SHP77 treated with DMSO at 0.1 percent for 48 hours (cell line): Measurements from ENCODE around the gene HIP1.
"Not testable (repeated sequence)": the region's sequence is repeated elsewhere in the genome, so short reads cannot be mapped to it uniquely, and the experiment has no call there.

Experiments
- DNase-seq: peaks from one replicate; lab custom pipeline; 2025; lab: John Stamatoyannopoulos, UW

HIP1 gene

GRCh38 chr7:75518842-75519241 lies 219.9 kb downstream of the HIP1 start:
- DNase-seq, result not testable (repeated sequence)

GRCh38 chr7:75509033-75509432 lies 229.7 kb downstream of the HIP1 start:
- DNase-seq, result not testable (repeated sequence)

GRCh38 chr7:75492020-75492419 lies 246.7 kb downstream of the HIP1 start, which contains the start of gene SPDYE5:
SPDYE5 (plus strand) TSS chr7:75492320; CDS start chr7:75494048, 1,728 bp downstream.
- DNase-seq, result not testable (repeated sequence)

GRCh38 chr7:75485979-75486643 lies 252.6 kb downstream of the HIP1 start, which contains the start of gene POM121C:
POM121C (minus strand) TSS chr7:75486299; CDS start chr7:75441496, 44,803 bp downstream.
- peak; percentile 65 for DNase-seq

GRCh38 chr7:75485355-75485978 lies 253.3 kb downstream of the HIP1 start:
- not testable (repeated sequence) for DNase-seq
